HepG2 (cell line): ENCODE results near the gene NIFK. TPM values are rescaled to one million over a fixed set of nuclear protein-coding genes. Genes with fewer than 3 reads are reported as not detected.

Source experiments
- BHLHE40 ChIP-seq: IDR thresholded peaks from 2 replicates; pipeline ENCODE4 v1.6.1; 2011; ENCODE audit warnings: low read length, improper control_type of control experiment
- BORCS8-MEF2B ChIP-seq: sonication (generic); formaldehyde crosslinking; IDR thresholded peaks from 2 replicates; pipeline ENCODE4 v1.8.0; 2022; ENCODE audit warnings: mild to moderate bottlenecking, missing genetic modification reagents
- EHMT2 ChIP-seq: fragments of 200-600 bp; sonication (generic); IDR thresholded peaks from 2 replicates; pipeline ENCODE4 v1.7.0; 2017; ENCODE audit warnings: antibody characterized with exemption, low read depth, low read length, borderline replicate concordance
- KMT2B ChIP-seq: IDR thresholded peaks from 2 replicates; pipeline ENCODE4 v1.6.1; 2016; ENCODE audit warnings: missing genetic modification reagents, missing compliant biosample characterization
- NFAT5 ChIP-seq: sonication (generic); formaldehyde crosslinking; IDR thresholded peaks from 2 replicates; pipeline ENCODE4 v1.4.0; 2020; ENCODE audit warnings: missing genetic modification reagents
- NFIC ChIP-seq: IDR thresholded peaks from 2 replicates; pipeline ENCODE4 v1.6.1; 2012; ENCODE audit warnings: mild to moderate bottlenecking, low read length, inconsistent platforms
- ONECUT2 ChIP-seq: sonication (generic); formaldehyde crosslinking; IDR thresholded peaks from 2 replicates; pipeline ENCODE4 v1.4.0; 2020; ENCODE audit warnings: missing genetic modification reagents
- SETDB1 ChIP-seq: sonication (generic); formaldehyde crosslinking; IDR thresholded peaks from 2 replicates; pipeline ENCODE4 v1.5.1; 2020; ENCODE audit warnings: missing genetic modification reagents, mild to moderate bottlenecking, borderline replicate concordance
- ZFP37 ChIP-seq: sonication (generic); formaldehyde crosslinking; IDR thresholded peaks from 2 replicates; pipeline ENCODE4 v1.4.0; 2020; ENCODE audit warnings: missing genetic modification reagents, borderline replicate concordance
- ZKSCAN5 ChIP-seq: sonication (generic); formaldehyde crosslinking; IDR thresholded peaks from 2 replicates; pipeline ENCODE4 v1.5.1; 2020; ENCODE audit warnings: mild to moderate bottlenecking, missing genetic modification reagents
- ZNF160 ChIP-seq: sonication (generic); formaldehyde crosslinking; IDR thresholded peaks from 2 replicates; pipeline ENCODE4 v1.8.0; 2022; ENCODE audit warnings: mild to moderate bottlenecking, inconsistent platforms, missing genetic modification reagents
- ZNF780A ChIP-seq: sonication (generic); formaldehyde crosslinking; IDR thresholded peaks from 2 replicates; pipeline ENCODE4 v1.8.0; 2022; ENCODE audit warnings: mild to moderate bottlenecking, missing genetic modification reagents, moderate library complexity
- polyA plus RNA-seq, 8 experiments: library from polyadenylated mRNA; depleted of rRNA in 3 of 8; stranded (reverse) in 7 of 8; unstranded in 1 of 8; fragments of >200 nt; fragmentation: Illumina TruSeq in 4 of 8; extraction: Trizol in 4 of 8; gene quantifications; 2 replicates each; pipeline versions ENCODE4 v1.2.1 to v1.2.3, GENCODE V29; 2011 to 2016; ENCODE audit warnings: low read depth in 4 of 8, missing spikeins in 1 of 8, mixed read lengths in 1 of 8; ENCODE audit not compliant: insufficient read depth in 1 of 8
- total RNA-seq, 5 experiments: library from RNA; depleted of rRNA; stranded (reverse); fragments of >200 nt; fragmentation: Illumina TruSeq; extraction: Trizol; gene quantifications; 2 replicates each; pipeline ENCODE4 v1.2.3, GENCODE V29; 2016; ENCODE audit warnings: low read depth in 1 of 5
- TF ChIP-seq, protein P1 (sequence below): sonication (generic); formaldehyde crosslinking; IDR thresholded peaks from 2 replicates; pipeline ENCODE4 v1.8.0; 2022; ENCODE audit warnings: missing genetic modification reagents, mild to moderate bottlenecking, inconsistent platforms, borderline replicate concordance

Gene NIFK
- total and polyA plus RNA-seq, 2 of the 13 experiments (the other 11 are each of a cell fraction or from before 2014, with no cell fraction given), result 19.6 to 105 TPM

GRCh38 chr2:121699421-121700333 lies 37.0 kb downstream of the NIFK start (continued):
- TF ChIP-seq NFAT5 (0 out of 2 replicates have a peak, but pooled peaks have one; percentile 12), ZFP37 (no peak; the same call in 1 of the 2 replicates), BORCS8-MEF2B (no peak), ZNF160 (CRISPR knock-in tag) (0 out of 2 replicates have a peak, but pooled peaks have one; percentile 34), KMT2B (no peak), ZKSCAN5 (CRISPR knock-in tag) (peak; percentile 79), NFIC (no peak), BHLHE40 (no peak; the same call in 1 of the 2 replicates), SETDB1 (no peak), ZNF780A (CRISPR knock-in tag) (0 out of 2 replicates have a peak, but pooled peaks have one; percentile 33), EHMT2 (no peak), ONECUT2 (no peak)
- TF ChIP-seq, protein P1, sequence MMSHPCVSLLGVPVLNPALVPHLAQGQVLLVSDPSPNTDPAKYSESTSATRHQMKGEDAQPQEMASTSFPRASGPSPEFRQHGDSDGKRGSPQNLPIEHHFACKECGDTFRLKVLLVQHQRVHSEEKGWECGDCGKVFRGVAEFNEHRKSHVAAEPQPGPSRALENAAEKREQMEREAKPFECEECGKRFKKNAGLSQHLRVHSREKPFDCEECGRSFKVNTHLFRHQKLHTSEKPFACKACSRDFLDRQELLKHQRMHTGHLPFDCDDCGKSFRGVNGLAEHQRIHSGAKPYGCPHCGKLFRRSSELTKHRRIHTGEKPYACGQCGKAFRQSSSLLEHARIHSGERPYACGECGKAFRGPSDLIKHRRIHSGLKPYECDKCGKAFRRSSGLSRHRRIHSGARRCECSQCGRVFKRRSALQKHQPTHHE, result no peak
